NCI-H345 treated with DMSO at 0.1 percent for 48 hours (cell line): Measurements from ENCODE around the gene CLPTM1.
A peak's percentile ranks its signal among the peaks of the same experiment; 100 is the strongest.

ENCODE experiments used
- DNase-seq: peaks from one replicate; lab custom pipeline; 2025; ENCODE audit not compliant: unreplicated experiment; lab: John Stamatoyannopoulos, UW

CLPTM1 gene

DNA sequence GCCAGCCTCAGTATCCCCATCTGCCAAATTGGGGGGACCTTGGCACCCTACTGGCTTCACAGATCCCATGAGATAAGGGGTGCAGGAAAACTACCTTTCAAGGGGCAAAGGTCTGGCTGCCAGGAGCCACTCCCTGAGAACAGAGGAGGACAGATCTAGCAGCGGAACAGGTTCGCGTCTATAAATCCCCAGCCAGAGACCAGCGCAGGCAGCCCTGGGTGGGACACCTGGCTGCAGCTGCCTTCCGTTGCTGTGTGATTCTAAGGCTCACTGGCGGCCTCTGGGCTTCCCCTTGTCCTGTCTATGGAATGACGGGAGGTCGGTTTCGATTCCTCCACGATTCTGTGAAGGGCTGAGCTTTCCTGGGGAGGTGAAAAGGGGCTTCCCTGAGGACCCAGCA, 53.4 kb downstream of the CLPTM1 start:
- DNase-seq, result no peak

GRCh38 chr19:45009625-45010255, 54.6 kb downstream of the CLPTM1 start:
- DNase-seq, result no peak

DNA sequence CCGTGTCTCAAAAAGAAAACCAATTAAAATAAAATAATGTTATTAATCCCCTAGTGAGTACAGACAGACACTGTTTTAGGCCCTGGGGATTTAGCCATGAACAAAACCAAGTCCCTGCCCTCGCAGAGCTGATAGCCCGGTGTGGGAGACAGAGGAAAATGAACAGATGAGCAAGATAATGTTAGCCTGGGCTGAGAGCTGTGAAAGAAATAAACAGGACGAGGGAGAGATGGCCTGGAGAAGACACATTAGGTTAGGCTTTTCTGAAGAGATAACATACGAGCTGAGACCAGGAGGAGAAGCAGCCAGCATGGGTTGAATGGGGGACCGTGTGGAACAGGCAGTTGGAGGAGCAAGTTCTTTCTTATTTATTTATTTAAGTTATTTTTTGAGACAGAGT, 55.1 kb downstream of the CLPTM1 start:
- no peak for DNase-seq

- no peak for DNase-seq
These were observed 56.8 kb downstream of the CLPTM1 start for GRCh38 chr19:45011959-45012358.

GRCh38 chr19:45016388-45017314, 61.5 kb downstream of the CLPTM1 start:
- DNase-seq, result no peak

- DNase-seq, result no peak
These were observed 64.0 kb downstream of the CLPTM1 start for GRCh38 chr19:45019187-45019586.

GRCh38 chr19:45020071-45020470, 64.9 kb downstream of the CLPTM1 start:
- DNase-seq, result no peak

GRCh38 chr19:45021971-45022370, 66.8 kb downstream of the CLPTM1 start:
- DNase-seq, result no peak

DNA sequence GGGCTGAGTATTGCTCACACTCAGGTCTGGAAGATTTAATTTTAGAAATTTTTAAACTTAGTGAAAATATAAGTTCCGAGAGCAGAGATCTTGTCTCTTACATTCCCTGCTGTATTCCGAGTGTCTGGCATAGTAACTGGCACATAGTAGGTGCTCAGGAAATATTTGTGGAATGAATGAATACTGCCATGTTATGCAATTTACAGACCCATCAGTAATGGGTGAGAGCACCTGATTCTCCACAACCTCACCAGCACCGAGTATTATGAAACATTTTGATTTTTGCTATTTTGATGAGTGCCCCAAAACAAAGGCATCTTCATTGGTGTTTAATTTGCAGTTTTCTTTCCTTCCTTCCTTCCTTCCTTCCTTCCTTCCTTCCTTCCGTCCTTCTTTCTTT, 67.9 kb downstream of the CLPTM1 start:
- DNase-seq, result no peak

- no peak for DNase-seq
These were observed 70.1 kb downstream of the CLPTM1 start for GRCh38 chr19:45025264-45025663.

DNA sequence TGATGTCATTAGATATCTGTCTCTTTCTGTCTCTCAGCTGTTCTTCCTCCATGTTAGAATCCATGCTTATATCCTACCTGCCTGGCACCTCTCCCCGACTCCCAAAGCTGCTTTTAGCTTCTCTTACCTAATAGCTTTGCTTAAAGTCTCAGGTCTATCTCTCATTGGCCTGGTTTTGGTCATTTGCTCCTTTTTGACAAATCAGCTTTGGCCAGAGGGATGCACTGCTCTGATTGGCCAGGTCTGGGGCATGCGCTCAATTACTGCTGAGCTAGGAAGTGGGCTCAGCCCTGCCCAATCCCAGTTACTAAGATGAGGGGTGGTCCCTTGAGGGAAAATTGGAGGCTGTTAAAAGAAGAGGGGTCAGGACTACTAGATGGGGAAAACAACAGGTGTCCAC, 72.2 kb downstream of the CLPTM1 start:
- DNase-seq, result no peak

- no peak for DNase-seq
These were observed 75.6 kb downstream of the CLPTM1 start for GRCh38 chr19:45030825-45031224.

DNA sequence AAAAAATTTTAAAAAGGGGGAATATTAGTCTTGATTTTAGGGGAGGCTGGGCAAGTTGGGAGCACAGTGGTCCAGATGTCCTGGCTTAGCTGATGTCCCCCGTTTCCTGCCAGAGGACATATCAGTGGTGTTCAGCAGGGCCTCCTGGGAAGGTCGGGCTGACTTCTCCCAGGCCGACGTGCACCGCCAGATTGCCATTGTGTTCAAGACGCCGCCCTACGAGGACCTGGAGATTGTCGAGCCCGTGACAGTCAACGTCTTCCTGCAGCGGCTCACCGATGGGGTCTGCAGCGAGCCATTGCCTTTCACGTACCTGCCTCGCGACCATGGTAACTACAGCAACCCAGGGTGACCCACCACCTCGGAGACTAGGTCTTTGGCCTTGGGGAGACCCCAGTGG, 77.2 kb downstream of the CLPTM1 start:
- no peak for DNase-seq

GRCh38 chr19:45035755-45036154, 80.6 kb downstream of the CLPTM1 start:
- no peak for DNase-seq

DNA sequence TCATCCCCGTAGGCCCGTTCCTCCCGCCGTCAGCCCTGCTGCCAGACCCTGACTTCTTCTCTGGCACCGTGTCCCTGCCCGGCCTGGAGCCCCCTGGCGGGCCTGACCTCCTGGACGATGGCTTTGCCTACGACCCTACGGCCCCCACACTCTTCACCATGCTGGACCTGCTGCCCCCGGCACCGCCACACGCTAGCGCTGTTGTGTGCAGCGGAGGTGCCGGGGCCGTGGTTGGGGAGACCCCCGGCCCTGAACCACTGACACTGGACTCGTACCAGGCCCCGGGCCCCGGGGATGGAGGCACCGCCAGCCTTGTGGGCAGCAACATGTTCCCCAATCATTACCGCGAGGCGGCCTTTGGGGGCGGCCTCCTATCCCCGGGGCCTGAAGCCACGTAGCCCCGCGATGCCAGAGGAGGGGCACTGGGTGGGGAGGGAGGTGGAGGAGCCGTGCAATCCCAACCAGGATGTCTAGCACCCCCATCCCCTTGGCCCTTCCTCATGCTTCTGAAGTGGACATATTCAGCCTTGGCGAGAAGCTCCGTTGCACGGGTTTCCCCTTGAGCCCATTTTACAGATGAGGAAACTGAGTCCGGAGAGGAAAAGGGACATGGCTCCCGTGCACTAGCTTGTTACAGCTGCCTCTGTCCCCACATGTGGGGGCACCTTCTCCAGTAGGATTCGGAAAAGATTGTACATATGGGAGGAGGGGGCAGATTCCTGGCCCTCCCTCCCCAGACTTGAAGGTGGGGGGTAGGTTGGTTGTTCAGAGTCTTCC, 82.4 kb downstream of the CLPTM1 start:
- DNase-seq, result no peak

DNA sequence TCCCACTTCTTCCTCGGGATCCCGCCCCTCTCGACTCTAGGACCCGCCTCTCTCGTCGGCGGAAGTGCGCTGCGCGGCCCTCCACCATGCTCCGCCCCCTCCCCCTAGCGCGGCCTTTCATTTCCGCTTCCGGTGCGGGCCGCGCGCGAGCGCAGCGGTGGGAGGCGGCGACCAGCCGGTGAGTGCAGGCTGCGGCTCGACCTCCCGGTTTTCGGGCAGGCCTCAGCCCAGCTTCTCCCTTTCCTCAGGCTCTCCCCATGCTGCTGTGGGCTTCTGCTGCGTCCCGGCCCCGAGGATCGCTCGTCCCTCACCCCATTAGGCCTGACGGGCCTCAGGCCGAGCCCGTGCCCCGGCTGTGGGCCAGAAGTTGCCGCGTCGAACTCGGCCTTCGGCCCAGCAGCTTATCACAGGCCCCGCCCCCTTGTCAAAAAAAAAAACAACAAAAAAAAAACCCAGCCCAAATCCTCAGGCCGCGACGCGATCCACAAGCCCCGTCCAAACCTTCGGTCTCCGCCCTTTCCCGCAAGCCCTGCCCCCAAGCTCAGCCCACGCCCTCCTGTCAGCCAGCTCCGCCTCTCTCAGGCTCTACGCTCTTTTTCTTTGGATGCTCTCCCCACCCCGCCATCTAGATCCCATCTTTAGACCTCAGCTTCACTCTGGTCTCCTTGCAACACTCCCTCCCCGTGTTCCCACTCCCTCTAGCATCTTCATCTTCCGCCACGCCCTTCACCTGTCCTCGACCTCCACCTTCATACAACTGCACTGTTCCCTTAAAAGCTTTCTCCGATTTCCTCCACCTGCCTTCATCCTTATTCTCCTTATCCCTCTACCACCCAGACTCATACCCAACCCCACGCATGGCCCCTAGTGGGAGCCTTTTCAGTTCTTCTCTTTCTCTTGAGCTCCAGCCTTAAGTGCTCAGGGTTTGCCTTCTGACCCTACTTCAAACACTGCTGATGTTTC, 84.0 kb downstream of the CLPTM1 start, which contains the start of gene CLASRP:
Gene CLASRP (plus strand): TSS at position 115 of the 963 bp plus-strand sequence. CDS start 1,168 bp downstream, outside the sequence.
- peak; percentile 41 for DNase-seq

GRCh38 chr19:45040059-45040771, 85.0 kb downstream of the CLPTM1 start:
- no peak for DNase-seq

GRCh38 chr19:45041125-45041524, 85.9 kb downstream of the CLPTM1 start:
- DNase-seq, result no peak
